ENCODE data around the gene ELOVL7.
"Not testable (repeated sequence)": the region's sequence is repeated elsewhere in the genome, so short reads cannot be mapped to it uniquely, and the experiment has no call there.

The ELOVL7 gene

GRCh38 chr5:60830581-60831127 lies 13.4 kb downstream of the ELOVL7 start:
- no peak for DNase-seq (ENCODE audit: low spot score)

- no peak for DNase-seq (ENCODE audit: low spot score)
Measured at GRCh38 chr5:60829490-60830266, 14.4 kb downstream of the ELOVL7 start.

GRCh38 chr5:60827201-60827600 lies 16.9 kb downstream of the ELOVL7 start:
- no peak for DNase-seq (ENCODE audit: low spot score)

- no peak for DNase-seq (ENCODE audit: low spot score)
Measured at GRCh38 chr5:60826653-60827052, 17.4 kb downstream of the ELOVL7 start.

GRCh38 chr5:60823574-60823973 lies 20.5 kb downstream of the ELOVL7 start:
- no peak for DNase-seq (ENCODE audit: low spot score)

GRCh38 chr5:60822285-60822556 lies 21.8 kb downstream of the ELOVL7 start:
- no peak for DNase-seq (ENCODE audit: low spot score)

GRCh38 chr5:60821488-60822284 lies 22.4 kb downstream of the ELOVL7 start:
- no peak for DNase-seq (ENCODE audit: low spot score)

GRCh38 chr5:60820593-60821487 lies 23.2 kb downstream of the ELOVL7 start:
- no peak for DNase-seq (ENCODE audit: low spot score)

- not testable (repeated sequence) for DNase-seq (ENCODE audit: low spot score)
Measured at GRCh38 chr5:60816138-60816537, 27.9 kb downstream of the ELOVL7 start.

- no peak for DNase-seq (ENCODE audit: low spot score)
Measured at GRCh38 chr5:60814498-60814897, 29.6 kb downstream of the ELOVL7 start.

- no peak for DNase-seq (ENCODE audit: low spot score)
Measured at GRCh38 chr5:60812426-60812825, 31.6 kb downstream of the ELOVL7 start.

GRCh38 chr5:60811105-60811504 lies 33.0 kb downstream of the ELOVL7 start:
- DNase-seq (ENCODE audit: low spot score) = no peak

- DNase-seq (ENCODE audit: low spot score) = no peak
Measured at GRCh38 chr5:60810438-60811085, 33.5 kb downstream of the ELOVL7 start.

GRCh38 chr5:60809891-60810425 lies 34.1 kb downstream of the ELOVL7 start:
- no peak for DNase-seq (ENCODE audit: low spot score)

- no peak for DNase-seq (ENCODE audit: low spot score)
Measured at GRCh38 chr5:60806591-60807243, 37.4 kb downstream of the ELOVL7 start.

GRCh38 chr5:60805463-60805862 lies 38.6 kb downstream of the ELOVL7 start:
- DNase-seq (ENCODE audit: low spot score) = no peak

GRCh38 chr5:60803712-60804111 lies 40.4 kb downstream of the ELOVL7 start:
- no peak for DNase-seq (ENCODE audit: low spot score)

GRCh38 chr5:60802986-60803385 lies 41.1 kb downstream of the ELOVL7 start:
- DNase-seq (ENCODE audit: low spot score) = no peak

GRCh38 chr5:60802226-60802625 lies 41.8 kb downstream of the ELOVL7 start:
- no peak for DNase-seq (ENCODE audit: low spot score)

GRCh38 chr5:60797482-60798153 lies 46.5 kb downstream of the ELOVL7 start:
- no peak for DNase-seq (ENCODE audit: low spot score)
